Panc1 (cell line): ENCODE measurements around the gene STIP1.

ENCODE experiments used
- POLR2AphosphoS5 ChIP-seq: IDR thresholded peaks from 2 replicates; pipeline ENCODE4 v1.6.1; 2012; ENCODE audit warnings: mild to moderate bottlenecking, low read depth, low read length, moderate library complexity
- SIN3A ChIP-seq: IDR thresholded peaks from 2 replicates; pipeline ENCODE4 v1.6.1; 2012; ENCODE audit warnings: low read depth, mild to moderate bottlenecking, low read length, moderate library complexity, borderline replicate concordance; ENCODE audit not compliant: insufficient read depth
- TCF7L2 ChIP-seq: IDR thresholded peaks from 2 replicates; pipeline ENCODE4 v1.6.1; 2011; ENCODE audit warnings: mild to moderate bottlenecking, low read depth, low read length, inconsistent platforms
- TF ChIP-seq, protein P1 (sequence below): fragments of 450-650 bp; IDR thresholded peaks from 2 replicates; pipeline ENCODE4 v1.5.1; 2017; ENCODE audit warnings: mild to moderate bottlenecking
- TF ChIP-seq, protein P2 (sequence below), 2 experiments: IDR thresholded peaks; 2 replicates each; pipeline ENCODE4 v1.6.1; 2011 to 2012; ENCODE audit warnings: low read depth in 2 of 2, control low read depth in 1 of 2, low read length in 1 of 2, mild to moderate bottlenecking in 1 of 2, moderate library complexity in 1 of 2; ENCODE audit not compliant: insufficient read depth in 1 of 2

DNA sequence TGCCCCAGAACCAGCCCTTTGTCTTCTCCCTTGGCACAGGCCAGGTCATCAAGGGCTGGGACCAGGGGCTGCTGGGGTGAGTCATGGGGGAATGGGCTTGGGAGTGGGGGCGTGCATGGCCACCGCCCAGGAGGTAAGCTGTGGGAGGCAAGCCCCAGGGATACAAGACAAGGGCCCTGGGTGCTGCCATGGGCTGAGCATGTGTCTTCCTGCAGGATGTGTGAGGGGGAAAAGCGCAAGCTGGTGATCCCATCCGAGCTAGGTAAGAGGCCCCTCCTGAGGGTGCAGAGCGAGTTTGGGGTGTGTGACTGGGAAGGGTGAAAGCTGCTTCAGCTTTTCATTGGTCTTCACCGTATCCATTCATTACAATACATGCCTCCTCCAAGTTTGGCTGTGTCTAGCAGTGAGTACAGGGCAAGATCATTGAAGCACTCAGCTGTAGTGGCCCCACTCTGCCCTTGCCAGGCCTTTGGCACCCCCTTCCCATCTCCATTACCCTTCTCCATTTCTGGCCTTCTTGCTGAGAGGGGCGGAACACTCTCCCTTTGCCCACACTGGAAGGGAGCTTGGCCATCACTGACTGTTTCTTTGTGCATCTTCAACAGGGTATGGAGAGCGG lies 57.4 kb downstream of the STIP1 start:
- TF ChIP-seq, protein P1, sequence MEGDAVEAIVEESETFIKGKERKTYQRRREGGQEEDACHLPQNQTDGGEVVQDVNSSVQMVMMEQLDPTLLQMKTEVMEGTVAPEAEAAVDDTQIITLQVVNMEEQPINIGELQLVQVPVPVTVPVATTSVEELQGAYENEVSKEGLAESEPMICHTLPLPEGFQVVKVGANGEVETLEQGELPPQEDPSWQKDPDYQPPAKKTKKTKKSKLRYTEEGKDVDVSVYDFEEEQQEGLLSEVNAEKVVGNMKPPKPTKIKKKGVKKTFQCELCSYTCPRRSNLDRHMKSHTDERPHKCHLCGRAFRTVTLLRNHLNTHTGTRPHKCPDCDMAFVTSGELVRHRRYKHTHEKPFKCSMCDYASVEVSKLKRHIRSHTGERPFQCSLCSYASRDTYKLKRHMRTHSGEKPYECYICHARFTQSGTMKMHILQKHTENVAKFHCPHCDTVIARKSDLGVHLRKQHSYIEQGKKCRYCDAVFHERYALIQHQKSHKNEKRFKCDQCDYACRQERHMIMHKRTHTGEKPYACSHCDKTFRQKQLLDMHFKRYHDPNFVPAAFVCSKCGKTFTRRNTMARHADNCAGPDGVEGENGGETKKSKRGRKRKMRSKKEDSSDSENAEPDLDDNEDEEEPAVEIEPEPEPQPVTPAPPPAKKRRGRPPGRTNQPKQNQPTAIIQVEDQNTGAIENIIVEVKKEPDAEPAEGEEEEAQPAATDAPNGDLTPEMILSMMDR: no peak
- TF ChIP-seq POLR2AphosphoS5 (peak; percentile 41; the same call in 1 of the 2 replicates), TCF7L2 (no peak), SIN3A (peak; percentile 89; the same call in 1 of the 2 replicates)
- TF ChIP-seq, protein P2, sequence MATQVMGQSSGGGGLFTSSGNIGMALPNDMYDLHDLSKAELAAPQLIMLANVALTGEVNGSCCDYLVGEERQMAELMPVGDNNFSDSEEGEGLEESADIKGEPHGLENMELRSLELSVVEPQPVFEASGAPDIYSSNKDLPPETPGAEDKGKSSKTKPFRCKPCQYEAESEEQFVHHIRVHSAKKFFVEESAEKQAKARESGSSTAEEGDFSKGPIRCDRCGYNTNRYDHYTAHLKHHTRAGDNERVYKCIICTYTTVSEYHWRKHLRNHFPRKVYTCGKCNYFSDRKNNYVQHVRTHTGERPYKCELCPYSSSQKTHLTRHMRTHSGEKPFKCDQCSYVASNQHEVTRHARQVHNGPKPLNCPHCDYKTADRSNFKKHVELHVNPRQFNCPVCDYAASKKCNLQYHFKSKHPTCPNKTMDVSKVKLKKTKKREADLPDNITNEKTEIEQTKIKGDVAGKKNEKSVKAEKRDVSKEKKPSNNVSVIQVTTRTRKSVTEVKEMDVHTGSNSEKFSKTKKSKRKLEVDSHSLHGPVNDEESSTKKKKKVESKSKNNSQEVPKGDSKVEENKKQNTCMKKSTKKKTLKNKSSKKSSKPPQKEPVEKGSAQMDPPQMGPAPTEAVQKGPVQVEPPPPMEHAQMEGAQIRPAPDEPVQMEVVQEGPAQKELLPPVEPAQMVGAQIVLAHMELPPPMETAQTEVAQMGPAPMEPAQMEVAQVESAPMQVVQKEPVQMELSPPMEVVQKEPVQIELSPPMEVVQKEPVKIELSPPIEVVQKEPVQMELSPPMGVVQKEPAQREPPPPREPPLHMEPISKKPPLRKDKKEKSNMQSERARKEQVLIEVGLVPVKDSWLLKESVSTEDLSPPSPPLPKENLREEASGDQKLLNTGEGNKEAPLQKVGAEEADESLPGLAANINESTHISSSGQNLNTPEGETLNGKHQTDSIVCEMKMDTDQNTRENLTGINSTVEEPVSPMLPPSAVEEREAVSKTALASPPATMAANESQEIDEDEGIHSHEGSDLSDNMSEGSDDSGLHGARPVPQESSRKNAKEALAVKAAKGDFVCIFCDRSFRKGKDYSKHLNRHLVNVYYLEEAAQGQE (IDR thresholded peaks at IDR 0.05; ENCODE audit: insufficient read depth in 1 of 2, low read depth in 2 of 2, low read length in 1 of 2): no peak
